Mononuclear cell (primary cell): ENCODE measurements around the gene TMEM95. TPM values are rescaled to one million over a fixed set of nuclear protein-coding genes. Genes with fewer than 3 reads are reported as not detected.
"Not testable (repeated sequence)": the region's sequence is repeated elsewhere in the genome, so short reads cannot be mapped to it uniquely, and the experiment has no call there.

Experiments
- H3K27me3 ChIP-seq: 2 replicates; pipeline ENCODE4 v1.6.0; 2011; ENCODE audit warnings: low read length, control low read depth; ENCODE audit not compliant: insufficient read depth
- H3K4me1 ChIP-seq: 2 replicates; pipeline ENCODE4 v1.5.1; 2011; ENCODE audit warnings: mild to moderate bottlenecking, low read length, control low read depth; ENCODE audit not compliant: insufficient read depth
- H3K4me3 ChIP-seq: 2 replicates; pipeline ENCODE4 v1.5.1; 2011; ENCODE audit warnings: mild to moderate bottlenecking, low read length, moderate library complexity
- H3K9me3 ChIP-seq: 2 replicates; pipeline ENCODE4 v1.5.1; 2011; ENCODE audit warnings: low read depth, mild to moderate bottlenecking, control low read depth, low read length
- total RNA-seq: library from RNA; depleted of rRNA; stranded (reverse); fragments of >200 nt; gene quantifications from one replicate; pipeline ENCODE4 v1.2.3, GENCODE V29; 2012

Gene TMEM95
- total RNA-seq, 1 donor: not detected

GRCh38 chr17:7330638-7331015 lies 24.3 kb upstream of the TMEM95 start:
- Histone ChIP-seq H3K27me3 (no peaks in the 10 kb centered on the region), H3K9me3 (no peaks in the 10 kb centered on the region), H3K4me3 (peak overlapping the region; percentile 84), H3K4me1 (peaks cover 59% of the 10 kb centered on the region)

GRCh38 chr17:7332111-7332510 lies 22.8 kb upstream of the TMEM95 start:
- no peak overlapping the region for H3K4me3 ChIP-seq
- no peaks in the 10 kb centered on the region for H3K27me3 ChIP-seq
- peaks cover 73% of the 10 kb centered on the region for H3K4me1 ChIP-seq

GRCh38 chr17:7332600-7333069 lies 22.3 kb upstream of the TMEM95 start:
- peaks cover 79% of the 10 kb centered on the region for H3K4me1 ChIP-seq
- H3K27me3 ChIP-seq, H3K9me3 ChIP-seq, H3K4me3 ChIP-seq: not testable (repeated sequence)

More at GRCh38 chr17:7332111-7332510, 22.8 kb upstream of the TMEM95 start:
- no peaks in the 10 kb centered on the region for H3K9me3 ChIP-seq

- Histone ChIP-seq H3K4me3 (no peak overlapping the region), H3K4me1 (peaks cover 89% of the 10 kb centered on the region), H3K27me3 (no peaks in the 10 kb centered on the region), H3K9me3 (no peaks in the 10 kb centered on the region)
Measured at GRCh38 chr17:7334938-7335538, 19.9 kb upstream of the TMEM95 start.

GRCh38 chr17:7335765-7336164 lies 19.2 kb upstream of the TMEM95 start:
- H3K9me3 ChIP-seq, H3K4me3 ChIP-seq, H3K27me3 ChIP-seq: not testable (repeated sequence)
- H3K4me1 ChIP-seq: peaks cover 85% of the 10 kb centered on the region

DNA sequence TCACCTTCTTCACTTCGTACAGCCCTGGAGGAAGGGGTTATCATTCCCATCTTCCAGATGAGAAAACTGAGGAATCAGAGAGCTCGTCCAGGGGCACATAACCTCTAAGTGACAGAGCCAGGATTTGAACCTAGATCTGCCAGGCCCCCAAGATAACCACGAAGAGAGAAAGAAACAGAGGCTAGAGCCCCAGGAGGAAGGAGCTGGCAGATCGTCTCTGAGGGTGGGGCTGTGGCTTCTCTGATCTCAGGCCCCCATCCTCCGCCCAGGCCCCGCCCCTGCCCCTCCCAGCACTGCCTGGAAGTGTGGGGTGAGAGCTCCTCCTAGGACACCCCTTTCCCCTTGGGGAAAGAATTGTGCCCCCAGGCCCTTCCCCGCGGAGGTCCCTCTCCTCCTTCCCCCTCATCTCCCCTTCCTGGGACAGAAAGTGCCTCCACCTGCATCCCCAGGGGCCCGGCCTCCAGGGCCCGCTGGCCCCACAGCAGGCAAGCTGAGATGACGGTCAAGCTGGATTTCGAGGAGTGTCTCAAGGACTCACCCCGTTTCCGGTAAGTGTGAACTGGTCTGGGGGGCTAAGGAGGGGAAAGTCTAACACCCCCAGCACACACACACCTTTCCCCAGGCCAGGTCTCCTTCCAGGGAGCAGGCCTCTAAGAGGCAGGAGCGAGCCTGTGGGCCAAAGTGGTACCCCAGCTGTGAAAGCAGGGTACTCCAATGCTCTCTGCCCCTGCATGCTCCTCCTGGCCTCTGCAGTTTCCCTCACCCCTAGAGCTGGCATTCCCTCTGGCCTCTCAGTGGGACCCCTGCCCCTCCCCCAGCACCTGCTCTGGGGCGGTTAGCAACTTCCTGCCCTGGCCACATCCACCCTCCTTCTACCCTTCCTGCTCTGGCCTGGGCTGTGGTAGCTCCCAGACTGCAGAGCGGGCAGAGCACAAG lies 18.4 kb upstream of the TMEM95 start, which contains the start of gene ACAP1:
ACAP1 (plus strand) TSS at position 290 of the 936 bp plus-strand sequence; CDS start at position 496, 206 bp downstream.
- no peaks in the 10 kb centered on the region for H3K27me3 ChIP-seq
- H3K4me1 ChIP-seq: peaks cover 81% of the 10 kb centered on the region
- peak within 1 kb of the TSS; percentile 71 for H3K4me3 ChIP-seq
- H3K9me3 ChIP-seq: no peaks in the 10 kb centered on the region

DNA sequence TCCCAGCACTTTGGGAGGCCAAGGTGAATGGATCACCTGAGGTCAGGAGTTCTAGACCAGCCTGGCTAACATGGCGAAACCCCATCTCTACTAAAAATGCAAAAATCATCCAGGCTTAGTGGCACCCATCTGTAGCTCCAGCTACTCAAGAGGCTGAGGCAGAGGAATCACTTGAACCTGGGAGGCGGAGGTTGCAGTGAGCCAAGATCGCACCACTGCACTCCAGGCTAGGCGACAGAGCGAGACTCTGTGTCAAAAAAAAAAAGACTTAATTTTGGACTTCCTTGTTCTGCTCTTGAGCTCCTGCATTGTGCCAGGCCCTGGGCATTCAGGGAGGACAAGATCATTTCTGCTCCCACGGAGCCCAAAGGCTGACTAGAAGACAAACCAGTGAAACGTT lies 17.4 kb upstream of the TMEM95 start:
- peaks cover 72% of the 10 kb centered on the region for H3K4me1 ChIP-seq
- not testable (repeated sequence) for H3K27me3 ChIP-seq, H3K9me3 ChIP-seq
- H3K4me3 ChIP-seq: peak overlapping the region; percentile 71

DNA sequence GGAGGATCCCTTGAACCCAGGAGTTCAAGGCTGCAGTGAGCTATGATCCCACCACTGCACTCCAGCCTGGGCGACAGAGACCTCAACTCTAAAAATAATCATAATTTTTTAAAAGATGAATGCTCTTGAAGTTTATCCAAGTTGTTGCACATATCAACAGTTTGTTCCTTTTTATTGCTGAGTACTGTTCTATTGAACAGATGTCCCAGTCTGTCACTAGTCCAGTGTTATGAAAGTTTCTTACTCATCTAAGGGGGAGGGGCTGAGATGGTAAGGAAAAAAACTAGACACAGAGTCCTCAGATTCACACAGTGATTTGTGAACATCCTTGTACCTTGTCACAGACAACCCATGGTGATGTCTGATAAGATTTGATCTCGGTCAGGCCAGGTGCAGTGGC lies 14.8 kb upstream of the TMEM95 start:
- no peak overlapping the region for H3K4me3 ChIP-seq
- H3K27me3 ChIP-seq: no peaks in the 10 kb centered on the region
- H3K4me1 ChIP-seq: peaks cover 49% of the 10 kb centered on the region
- H3K9me3 ChIP-seq: no peaks in the 10 kb centered on the region

DNA sequence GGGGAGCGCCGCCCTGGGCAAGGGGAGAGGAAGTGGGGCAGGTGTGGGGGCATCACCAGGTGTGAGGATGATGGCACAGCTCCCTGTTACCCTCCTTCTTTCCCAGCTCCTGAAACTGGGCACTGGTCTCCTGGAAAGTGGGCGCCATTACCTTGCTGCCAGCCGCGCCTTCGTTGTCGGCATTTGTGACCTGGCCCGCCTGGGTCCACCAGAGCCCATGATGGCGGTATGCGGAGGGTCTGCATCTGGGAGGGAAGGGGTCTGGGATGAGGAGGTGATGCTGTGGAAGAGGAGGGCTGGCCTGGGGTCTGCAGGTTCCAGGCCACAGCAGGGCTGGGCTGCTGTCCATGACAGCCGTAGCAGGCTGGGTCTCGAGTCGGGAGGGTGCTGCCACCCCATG lies 13.1 kb upstream of the TMEM95 start:
- Histone ChIP-seq H3K9me3 (no peaks in the 10 kb centered on the region), H3K4me3 (no peak overlapping the region), H3K27me3 (no peaks in the 10 kb centered on the region), H3K4me1 (peaks cover 33% of the 10 kb centered on the region)

- H3K4me1 ChIP-seq: peaks cover 19% of the 10 kb centered on the region
- H3K9me3 ChIP-seq: no peaks in the 10 kb centered on the region
- no peaks in the 10 kb centered on the region for H3K27me3 ChIP-seq
- H3K4me3 ChIP-seq: no peak overlapping the region
Measured at GRCh38 chr17:7343250-7343649, 11.7 kb upstream of the TMEM95 start.

- no peaks in the 10 kb centered on the region for H3K9me3 ChIP-seq
- H3K27me3 ChIP-seq: no peaks in the 10 kb centered on the region
Measured at GRCh38 chr17:7346761-7347614, 8.0 kb upstream of the TMEM95 start.

GRCh38 chr17:7347630-7348477 lies 7.1 kb upstream of the TMEM95 start:
- H3K9me3 ChIP-seq: no peaks in the 10 kb centered on the region

More at GRCh38 chr17:7346761-7347614, 8.0 kb upstream of the TMEM95 start:
- H3K4me1 ChIP-seq: peaks cover 13% of the 10 kb centered on the region
- no peak overlapping the region for H3K4me3 ChIP-seq

DNA sequence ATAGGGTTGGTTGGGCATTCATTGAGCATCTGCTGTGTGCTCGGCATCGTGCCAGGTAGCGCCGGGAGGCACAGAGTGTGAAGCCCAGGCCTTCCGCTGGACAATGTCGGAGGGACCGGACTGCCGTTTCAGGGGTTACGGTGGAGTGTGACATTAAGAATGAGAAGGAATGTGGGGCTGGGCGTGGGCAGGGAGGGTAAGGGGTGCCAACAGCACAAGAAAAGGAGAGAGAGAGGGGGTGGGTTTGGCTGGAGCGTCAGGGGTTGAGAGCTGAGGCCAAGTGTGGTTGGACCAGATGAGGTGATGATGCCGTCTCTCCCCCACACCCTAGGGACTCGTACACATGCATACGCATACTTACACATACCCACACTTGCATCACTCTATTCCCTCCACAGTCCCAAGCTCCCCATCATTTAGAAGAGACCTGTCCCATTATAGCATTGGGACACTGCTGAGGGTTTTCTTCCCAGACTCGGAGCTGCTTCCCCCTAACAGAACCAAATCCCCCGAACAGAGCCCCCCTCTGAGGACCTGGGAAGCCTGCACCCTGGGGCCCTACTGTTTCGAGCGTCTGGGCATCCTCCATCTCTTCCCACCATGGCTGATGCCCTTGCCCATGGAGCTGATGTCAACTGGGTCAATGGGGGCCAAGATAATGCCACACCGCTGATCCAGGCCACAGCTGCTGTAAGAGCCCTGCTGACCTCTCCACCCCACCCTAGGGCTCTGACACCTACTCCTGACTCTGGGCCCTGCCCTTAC lies 6.3 kb upstream of the TMEM95 start:
- Histone ChIP-seq H3K27me3 (no peaks in the 10 kb centered on the region), H3K4me1 (peaks cover 29% of the 10 kb centered on the region), H3K4me3 (no peak overlapping the region)

More at GRCh38 chr17:7347630-7348477, 7.1 kb upstream of the TMEM95 start:
- Histone ChIP-seq H3K4me3 (no peak overlapping the region), H3K4me1 (peaks cover 21% of the 10 kb centered on the region), H3K27me3 (no peaks in the 10 kb centered on the region)

More for the DNA sequence above, 6.3 kb upstream of the TMEM95 start:
- no peaks in the 10 kb centered on the region for H3K9me3 ChIP-seq
